Islet of Langerhans (tissue), 1 donor: ENCODE measurements around the gene SPNS2.

Experiments used
- FAIRE-seq: peaks from one replicate; lab custom pipeline; 2011; peaks lifted over from hg19 to GRCh38; lab: Jason Lieb, UNC

The SPNS2 gene, protein sequence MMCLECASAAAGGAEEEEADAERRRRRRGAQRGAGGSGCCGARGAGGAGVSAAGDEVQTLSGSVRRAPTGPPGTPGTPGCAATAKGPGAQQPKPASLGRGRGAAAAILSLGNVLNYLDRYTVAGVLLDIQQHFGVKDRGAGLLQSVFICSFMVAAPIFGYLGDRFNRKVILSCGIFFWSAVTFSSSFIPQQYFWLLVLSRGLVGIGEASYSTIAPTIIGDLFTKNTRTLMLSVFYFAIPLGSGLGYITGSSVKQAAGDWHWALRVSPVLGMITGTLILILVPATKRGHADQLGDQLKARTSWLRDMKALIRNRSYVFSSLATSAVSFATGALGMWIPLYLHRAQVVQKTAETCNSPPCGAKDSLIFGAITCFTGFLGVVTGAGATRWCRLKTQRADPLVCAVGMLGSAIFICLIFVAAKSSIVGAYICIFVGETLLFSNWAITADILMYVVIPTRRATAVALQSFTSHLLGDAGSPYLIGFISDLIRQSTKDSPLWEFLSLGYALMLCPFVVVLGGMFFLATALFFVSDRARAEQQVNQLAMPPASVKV

GRCh38 chr17:4498461-4499397 lies at the start of gene SPNS2:
Gene SPNS2 (plus strand): TSS chr17:4498881. CDS start chr17:4499048, 167 bp downstream.
- no peak for FAIRE-seq

DNA sequence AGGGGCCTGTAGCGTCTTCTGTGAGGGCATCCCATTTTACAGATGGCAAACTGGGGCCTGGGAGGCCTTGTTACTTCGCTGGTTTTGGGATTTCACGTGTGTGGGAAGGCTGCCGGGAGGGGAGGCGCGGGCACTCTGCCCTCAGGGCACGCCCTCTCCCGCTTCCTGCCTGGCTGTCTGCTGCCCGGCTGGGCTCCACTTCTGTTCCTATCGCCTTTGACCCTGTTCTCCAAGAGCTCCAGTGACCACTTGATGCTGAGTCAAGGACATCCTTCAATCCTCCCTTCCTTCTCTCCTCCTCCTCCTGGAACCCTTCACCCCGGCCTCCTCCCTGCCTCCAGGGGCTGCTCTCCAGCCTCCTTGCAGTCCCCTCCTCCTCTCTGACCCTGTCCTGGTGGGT lies 48.9 kb upstream of the SPNS2 start:
- no peak for FAIRE-seq

- FAIRE-seq: no peak
Measured at GRCh38 chr17:4450710-4451316, 47.9 kb upstream of the SPNS2 start.

DNA sequence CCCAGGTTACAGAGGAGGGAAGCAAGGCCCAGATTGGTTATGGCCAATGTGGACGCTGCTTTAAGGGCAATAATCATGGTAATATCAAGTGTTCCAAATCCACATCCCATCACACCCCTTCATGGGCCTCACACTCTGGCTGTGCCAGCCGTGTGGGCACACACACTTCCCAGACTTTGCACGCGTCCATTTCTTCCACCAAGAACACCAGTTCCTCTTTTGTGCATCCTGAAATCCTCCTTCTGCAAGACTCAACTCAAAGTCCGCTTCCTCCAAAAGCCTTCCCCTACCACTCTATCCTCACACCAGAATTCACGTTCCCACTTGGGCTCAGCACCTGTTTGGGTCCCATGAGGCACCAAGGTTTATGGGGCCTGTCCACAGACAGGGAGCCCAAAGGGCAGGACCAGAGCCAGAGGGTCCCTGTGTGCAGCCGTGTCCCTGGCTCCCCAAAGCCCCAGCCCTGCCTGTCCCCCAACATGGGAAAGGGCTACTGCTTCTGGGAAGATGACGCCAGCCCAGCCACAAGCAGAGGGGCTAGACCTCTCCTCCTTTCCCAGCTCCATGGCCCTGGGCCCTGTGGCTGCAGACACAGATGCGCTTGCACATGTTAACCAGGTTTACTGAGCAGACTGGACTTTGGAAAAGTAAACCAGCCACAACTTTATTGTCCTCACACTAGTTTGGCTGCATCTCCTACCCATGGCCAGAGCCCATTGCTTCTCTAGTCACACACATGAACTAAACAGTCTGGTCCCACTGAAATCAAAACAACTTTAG lies 44.7 kb upstream of the SPNS2 start:
- no peak for FAIRE-seq

GRCh38 chr17:4460661-4461060 lies 38.0 kb upstream of the SPNS2 start:
- no peak for FAIRE-seq

- FAIRE-seq: no peak
Measured at GRCh38 chr17:4463818-4464476, 34.7 kb upstream of the SPNS2 start.

GRCh38 chr17:4465786-4466185 lies 32.9 kb upstream of the SPNS2 start:
- no peak for FAIRE-seq

- no peak for FAIRE-seq
Measured at GRCh38 chr17:4467287-4467686, 31.4 kb upstream of the SPNS2 start.

GRCh38 chr17:4469552-4469951 lies 29.1 kb upstream of the SPNS2 start:
- FAIRE-seq: no peak

- FAIRE-seq: no peak
Measured at GRCh38 chr17:4472286-4472685, 26.4 kb upstream of the SPNS2 start.

GRCh38 chr17:4474093-4474492 lies 24.6 kb upstream of the SPNS2 start:
- no peak for FAIRE-seq

GRCh38 chr17:4475001-4475400 lies 23.7 kb upstream of the SPNS2 start:
- FAIRE-seq: no peak

DNA sequence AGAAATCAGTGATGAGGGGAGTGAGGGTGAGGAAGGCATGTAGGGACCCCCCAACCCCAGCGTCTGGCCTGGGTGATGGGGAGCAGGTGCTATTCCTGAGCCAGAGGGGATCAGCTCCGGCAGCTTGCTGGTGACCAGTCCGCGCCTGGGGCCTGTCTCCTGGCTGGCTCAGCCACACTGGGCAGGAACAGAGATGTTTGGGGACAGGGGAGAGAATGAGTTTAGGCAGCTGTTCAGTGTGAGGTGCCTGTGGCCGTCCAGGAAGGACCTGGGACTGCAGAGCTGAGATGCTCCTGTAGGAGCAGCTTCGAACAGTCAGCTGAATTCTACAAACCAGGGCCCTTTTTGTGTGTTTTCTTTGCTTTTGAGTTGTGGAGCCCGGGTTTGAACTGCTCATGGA lies 23.2 kb upstream of the SPNS2 start:
- FAIRE-seq: no peak

DNA sequence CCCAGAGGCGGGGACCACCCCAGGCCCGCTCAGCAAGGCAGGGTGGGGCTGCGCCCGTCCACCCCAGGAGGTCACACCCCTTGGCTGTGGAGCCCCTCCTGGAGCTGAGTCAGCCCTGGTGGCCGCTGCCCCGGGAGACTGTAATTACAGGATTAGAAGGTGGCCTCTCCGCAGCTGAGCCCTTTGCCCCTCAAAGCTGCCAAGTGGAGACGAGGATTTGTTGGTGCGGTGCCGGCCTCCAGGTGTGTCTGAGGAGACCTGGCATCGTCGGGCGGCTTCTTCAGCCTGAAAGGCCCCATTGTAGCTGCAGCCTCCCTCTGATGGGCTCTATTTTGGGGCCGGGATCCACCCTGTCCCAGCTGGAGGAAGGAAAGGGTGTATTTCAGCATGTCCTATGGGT lies 22.7 kb upstream of the SPNS2 start:
- FAIRE-seq: no peak

GRCh38 chr17:4476511-4477070 lies 22.1 kb upstream of the SPNS2 start:
- FAIRE-seq: no peak

DNA sequence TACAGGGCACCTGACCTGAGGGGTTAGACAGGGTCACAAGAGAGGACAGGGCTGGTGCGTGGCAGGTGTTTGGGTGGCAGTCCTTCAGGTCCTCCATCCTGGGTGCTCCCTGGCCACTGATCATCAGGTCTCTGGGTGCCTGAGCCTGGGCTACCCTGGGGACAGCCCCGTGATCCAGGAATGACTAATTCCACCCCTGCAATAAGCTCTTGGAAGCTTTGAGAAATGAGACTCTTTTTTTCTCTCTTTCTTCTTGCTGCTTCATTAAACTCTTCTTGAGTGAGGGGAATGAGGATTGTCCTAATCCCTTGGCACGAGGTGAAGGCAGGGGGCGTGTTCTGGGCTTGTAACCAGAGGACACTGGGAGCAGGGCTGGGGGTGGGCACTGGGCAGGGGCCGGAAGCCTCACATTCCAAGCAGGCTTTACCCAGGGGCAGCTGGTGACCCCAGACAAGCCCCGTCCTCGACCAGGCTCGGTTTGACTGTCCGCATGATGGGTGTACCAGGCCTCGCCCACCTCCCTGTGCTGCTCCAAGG lies 21.4 kb upstream of the SPNS2 start:
- no peak for FAIRE-seq

GRCh38 chr17:4478318-4478830 lies 20.3 kb upstream of the SPNS2 start:
- no peak for FAIRE-seq

- FAIRE-seq: no peak
Measured at GRCh38 chr17:4479340-4479981, 19.2 kb upstream of the SPNS2 start.

GRCh38 chr17:4479982-4480751 lies 18.5 kb upstream of the SPNS2 start:
- no peak for FAIRE-seq
